Fibroblast of lung (primary cell): ENCODE results near the gene PDE4D. TPM values are rescaled to one million over a fixed set of nuclear protein-coding genes. Genes with fewer than 3 reads are reported as not detected.

Experiments
- DNase-seq, 2 donors: peaks; one replicate each; pipeline versions ENCODE4 v3.0.0 to v3.0.0-alpha.2; 2010; ENCODE audit warnings: low read depth in 2 of 2
- H2AFZ ChIP-seq: 2 replicates; pipeline ENCODE4 v1.5.1; 2012; ENCODE audit warnings: low read length, control low read depth, inconsistent platforms
- H3K27ac ChIP-seq: 2 replicates; pipeline ENCODE4 v1.5.1; 2011; ENCODE audit warnings: low read length, control low read depth; ENCODE audit not compliant: insufficient read depth
- H3K27me3 ChIP-seq: 2 replicates; pipeline ENCODE4 v1.5.1; 2011; ENCODE audit warnings: mild to moderate bottlenecking, low read length; ENCODE audit not compliant: control insufficient read depth, insufficient read depth
- H3K36me3 ChIP-seq: 2 replicates; pipeline ENCODE4 v1.5.1; 2011; ENCODE audit warnings: low read length; ENCODE audit not compliant: control insufficient read depth, insufficient read depth
- H3K4me1 ChIP-seq: 2 replicates; pipeline ENCODE4 v1.5.1; 2011; ENCODE audit warnings: low read length; ENCODE audit not compliant: control insufficient read depth, insufficient read depth; ENCODE audit errors: extremely low read depth
- H3K4me2 ChIP-seq: 2 replicates; pipeline ENCODE4 v1.5.1; 2011; ENCODE audit warnings: low read length, control low read depth; ENCODE audit not compliant: insufficient read depth; ENCODE audit errors: extremely low read depth
- H3K4me3 ChIP-seq, 4 experiments: fragments of 200-600 bp in 1 of 4; sonication (generic) in 1 of 4; replicated peaks in 1 of 4; 2 replicates each; pipeline ENCODE4 v1.5.1; 2011 to 2016; ENCODE audit warnings: low read length in 4 of 4, low read depth in 3 of 4, mild to moderate bottlenecking in 3 of 4, control low read depth in 2 of 4, inconsistent platforms in 1 of 4, mixed read lengths in 1 of 4; ENCODE audit not compliant: insufficient read depth in 1 of 4; ENCODE audit errors: control extremely low read depth in 1 of 4
- H3K79me2 ChIP-seq: 2 replicates; pipeline ENCODE4 v1.5.1; 2012; ENCODE audit warnings: mild to moderate bottlenecking, low read length, inconsistent platforms; ENCODE audit not compliant: control insufficient read depth, insufficient read depth
- H3K9ac ChIP-seq: 2 replicates; pipeline ENCODE4 v1.5.1; 2011; ENCODE audit warnings: mild to moderate bottlenecking, low read length, control low read depth; ENCODE audit not compliant: insufficient read depth
- H3K9me3 ChIP-seq: 2 replicates; pipeline ENCODE4 v1.5.1; 2012; ENCODE audit warnings: low read depth, low read length; ENCODE audit not compliant: control insufficient read depth, insufficient read depth
- H4K20me1 ChIP-seq: 2 replicates; pipeline ENCODE4 v1.5.1; 2011; ENCODE audit warnings: low read length; ENCODE audit not compliant: control insufficient read depth, insufficient read depth; ENCODE audit errors: extremely low read depth
- EZH2 ChIP-seq: IDR thresholded peaks from 2 replicates; pipeline ENCODE4 v1.5.1; 2012; ENCODE audit warnings: low read length, control low read depth, mild to moderate bottlenecking; ENCODE audit errors: missing control alignments
- polyA plus RNA-seq, 2 donors: library from polyadenylated mRNA; depleted of rRNA in 1 of 2; stranded (reverse) in 1 of 2; unstranded in 1 of 2; fragments of >200 nt; gene quantifications; 2 replicates each; pipeline ENCODE4 v1.2.1, GENCODE V29; 2011 to 2012; ENCODE audit warnings: missing spikeins in 1 of 2
- total RNA-seq: library from RNA; depleted of rRNA; stranded (reverse); fragments of >200 nt; gene quantifications from 2 replicates; pipeline ENCODE4 v1.2.1, GENCODE V29; 2014
- TF ChIP-seq, protein P1 (sequence below), 2 donors: IDR thresholded peaks in 1 of 2; conservative IDR thresholded peaks in 1 of 2; 1 replicate in 1 of 2; 2 replicates in 1 of 2; pipeline ENCODE4 v1.5.1; 2011 to 2012; ENCODE audit warnings: low read length in 2 of 2, control low read depth in 1 of 2, inconsistent platforms in 1 of 2, low read depth in 1 of 2, mild to moderate bottlenecking in 1 of 2

PDE4D gene
- total and polyA plus RNA-seq, 2 donors (not counting 1 experiment from before 2014, with no cell fraction given), result 2.1 to 8.3 TPM

- Histone ChIP-seq H3K9ac (no peak overlapping the region), H3K9me3 (no peaks in the 10 kb centered on the region), H3K36me3 (no peaks in the 10 kb centered on the region), H3K4me2 (no peak overlapping the region), H3K27me3 (no peaks in the 10 kb centered on the region), H4K20me1 (no peaks in the 10 kb centered on the region), H3K27ac (no peak overlapping the region), H3K4me1 (no peaks in the 10 kb centered on the region), H2AFZ (no peak overlapping the region), H3K4me3 (no peak overlapping the region), H3K79me2 (no peaks in the 10 kb centered on the region)
- no peak for DNase-seq
- no peak for TF ChIP-seq EZH2
- TF ChIP-seq, protein P1, sequence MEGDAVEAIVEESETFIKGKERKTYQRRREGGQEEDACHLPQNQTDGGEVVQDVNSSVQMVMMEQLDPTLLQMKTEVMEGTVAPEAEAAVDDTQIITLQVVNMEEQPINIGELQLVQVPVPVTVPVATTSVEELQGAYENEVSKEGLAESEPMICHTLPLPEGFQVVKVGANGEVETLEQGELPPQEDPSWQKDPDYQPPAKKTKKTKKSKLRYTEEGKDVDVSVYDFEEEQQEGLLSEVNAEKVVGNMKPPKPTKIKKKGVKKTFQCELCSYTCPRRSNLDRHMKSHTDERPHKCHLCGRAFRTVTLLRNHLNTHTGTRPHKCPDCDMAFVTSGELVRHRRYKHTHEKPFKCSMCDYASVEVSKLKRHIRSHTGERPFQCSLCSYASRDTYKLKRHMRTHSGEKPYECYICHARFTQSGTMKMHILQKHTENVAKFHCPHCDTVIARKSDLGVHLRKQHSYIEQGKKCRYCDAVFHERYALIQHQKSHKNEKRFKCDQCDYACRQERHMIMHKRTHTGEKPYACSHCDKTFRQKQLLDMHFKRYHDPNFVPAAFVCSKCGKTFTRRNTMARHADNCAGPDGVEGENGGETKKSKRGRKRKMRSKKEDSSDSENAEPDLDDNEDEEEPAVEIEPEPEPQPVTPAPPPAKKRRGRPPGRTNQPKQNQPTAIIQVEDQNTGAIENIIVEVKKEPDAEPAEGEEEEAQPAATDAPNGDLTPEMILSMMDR (conservative IDR thresholded peaks at IDR 0.05 in 1 of 2, IDR thresholded peaks at IDR 0.05 in 1 of 2; ENCODE audit: low read depth in 1 of 2, low read length in 2 of 2), result no peak
Observed at GRCh38 chr5:59460368-59461153, 433.0 kb downstream of the PDE4D start.

GRCh38 chr5:59458966-59459729 is 434.4 kb downstream of the PDE4D start:
- H2AFZ ChIP-seq, result no peak overlapping the region
- H3K79me2 ChIP-seq, result no peaks in the 10 kb centered on the region
- no peaks in the 10 kb centered on the region for H3K9me3 ChIP-seq
- no peak overlapping the region for H3K4me2 ChIP-seq
- no peak overlapping the region for H3K9ac ChIP-seq
- H3K36me3 ChIP-seq, result no peaks in the 10 kb centered on the region
- no peaks in the 10 kb centered on the region for H3K27me3 ChIP-seq
- H3K4me1 ChIP-seq, result no peaks in the 10 kb centered on the region
- no peak for TF ChIP-seq EZH2
- TF ChIP-seq, protein P1 (conservative IDR thresholded peaks at IDR 0.05 in 1 of 2, IDR thresholded peaks at IDR 0.05 in 1 of 2; ENCODE audit: low read depth in 1 of 2, low read length in 2 of 2), result no peak
- no peaks in the 10 kb centered on the region for H4K20me1 ChIP-seq
- no peak overlapping the region for H3K4me3 ChIP-seq
- DNase-seq, result no peak
- no peak overlapping the region for H3K27ac ChIP-seq

DNA sequence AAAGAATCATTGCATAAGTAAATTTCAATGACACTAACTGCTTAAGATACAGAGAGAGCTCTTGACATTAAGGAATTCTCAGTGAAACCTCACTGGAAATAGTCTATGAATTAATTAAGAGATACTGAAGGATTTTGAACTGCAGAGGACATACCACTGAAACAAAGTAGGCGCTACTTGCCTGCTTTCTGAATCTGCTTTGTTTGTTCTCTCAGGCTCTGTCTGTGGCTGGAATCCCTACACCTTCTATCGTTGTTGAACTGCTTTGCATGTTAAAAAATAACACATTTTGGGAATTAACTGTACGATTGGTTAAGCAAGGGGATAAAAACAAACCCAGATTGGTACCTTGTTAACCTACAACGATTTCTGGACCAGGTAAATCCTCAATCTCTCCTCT is 435.2 kb downstream of the PDE4D start:
- Histone ChIP-seq H3K9me3 (no peaks in the 10 kb centered on the region), H2AFZ (no peak overlapping the region), H3K4me3 (no peak overlapping the region), H3K9ac (no peak overlapping the region), H3K36me3 (no peaks in the 10 kb centered on the region), H3K4me1 (no peaks in the 10 kb centered on the region), H3K27me3 (no peaks in the 10 kb centered on the region), H4K20me1 (no peaks in the 10 kb centered on the region), H3K27ac (no peak overlapping the region), H3K79me2 (no peaks in the 10 kb centered on the region), H3K4me2 (no peak overlapping the region)
- DNase-seq, result no peak
- no peak for TF ChIP-seq EZH2
- TF ChIP-seq, protein P1 (conservative IDR thresholded peaks at IDR 0.05 in 1 of 2, IDR thresholded peaks at IDR 0.05 in 1 of 2; ENCODE audit: low read depth in 1 of 2, low read length in 2 of 2), result no peak
